Naive thymus-derived CD4-positive, alpha-beta T cell (primary cell): ENCODE results near the gene CTTNBP2. TPM values are rescaled to one million over a fixed set of nuclear protein-coding genes. Genes with fewer than 3 reads are reported as not detected.

Experiments
- ATAC-seq: fragments of 150-1000 bp; cut with Tn5 transposase; 2 replicates; pipeline ENCODE4 v1.10.0; 2021; ENCODE audit warnings: mild to moderate bottlenecking, moderate library complexity
- CTCF ChIA-PET: fragments of 350-600 bp; sonication (Branson Sonifier 250); formaldehyde crosslinking; loops from one replicate; lab custom pipeline; 2021; ENCODE audit warnings: antibody characterized with exemption; lab: Charles Lee
- POLR2A ChIA-PET: fragments of 350-600 bp; sonication (Branson Sonifier 250); formaldehyde crosslinking; loops from one replicate; lab custom pipeline; 2021; ENCODE audit warnings: antibody characterized with exemption, inconsistent platforms; lab: Charles Lee
- DNase-seq, 9 donors: peaks; one replicate each; pipeline versions ENCODE4 v3.0.0 to v3.0.0-alpha.2; 2020 to 2022; ENCODE audit warnings: mixed read lengths in 1 of 9
- H3K27ac ChIP-seq: one replicate; pipeline ENCODE4 v1.7.0; 2013; ENCODE audit warnings: mild to moderate bottlenecking, low read depth, low read length, moderate library complexity
- H3K27me3 ChIP-seq, 2 donors: one replicate each; pipeline ENCODE4 v1.7.0; 2013; ENCODE audit warnings: low read length in 2 of 2, mild to moderate bottlenecking in 2 of 2, moderate library complexity in 2 of 2; ENCODE audit not compliant: control insufficient read depth in 2 of 2, insufficient read depth in 2 of 2
- H3K36me3 ChIP-seq, 3 experiments: 1 replicate in 2 of 3; 2 replicates in 1 of 3; pipeline ENCODE4 v1.7.0; 2013; ENCODE audit warnings: low read length in 3 of 3, mild to moderate bottlenecking in 3 of 3, moderate library complexity in 1 of 3; ENCODE audit not compliant: insufficient read depth in 3 of 3, control insufficient read depth in 2 of 3
- H3K4me1 ChIP-seq, 2 donors: one replicate each; pipeline ENCODE4 v1.7.0; 2013; ENCODE audit warnings: low read length in 2 of 2, mild to moderate bottlenecking in 2 of 2, moderate library complexity in 1 of 2; ENCODE audit not compliant: control insufficient read depth in 2 of 2, insufficient read depth in 2 of 2
- H3K4me3 ChIP-seq: 2 replicates; pipeline ENCODE4 v1.7.0; 2013; ENCODE audit warnings: mild to moderate bottlenecking, low read length
- H3K9me3 ChIP-seq, 3 experiments: 1 replicate in 2 of 3; 2 replicates in 1 of 3; pipeline ENCODE4 v1.7.0; 2013; ENCODE audit warnings: low read length in 3 of 3; ENCODE audit not compliant: control insufficient read depth in 2 of 3
- H3K27ac Mint-ChIP-seq, 9 donors: one replicate each; pipeline ENCODE4 v1.8.0; 2020 to 2022; ENCODE audit warnings: mixed read lengths in 9 of 9, mild to moderate bottlenecking in 8 of 9, moderate library complexity in 5 of 9, inconsistent platforms in 2 of 9
- H3K27me3 Mint-ChIP-seq, 5 donors: one replicate each; pipeline ENCODE4 v1.8.0; 2021 to 2022; ENCODE audit warnings: mixed read lengths in 5 of 5, mild to moderate bottlenecking in 1 of 5
- H3K36me3 Mint-ChIP-seq, 5 donors: one replicate each; pipeline ENCODE4 v1.8.0; 2020 to 2022; ENCODE audit warnings: mixed read lengths in 5 of 5, mild to moderate bottlenecking in 3 of 5, inconsistent platforms in 1 of 5
- H3K4me1 Mint-ChIP-seq, 7 donors: one replicate each; pipeline ENCODE4 v1.8.0; 2020 to 2022; ENCODE audit warnings: mixed read lengths in 7 of 7, mild to moderate bottlenecking in 3 of 7, inconsistent platforms in 1 of 7
- H3K4me3 Mint-ChIP-seq, 10 donors: one replicate each; pipeline ENCODE4 v1.8.0; 2020 to 2022; ENCODE audit warnings: mild to moderate bottlenecking in 10 of 10, mixed read lengths in 10 of 10, moderate library complexity in 6 of 10, inconsistent platforms in 2 of 10
- H3K9me3 Mint-ChIP-seq, 11 donors: one replicate each; pipeline ENCODE4 v1.8.0; 2020 to 2022; ENCODE audit warnings: mixed read lengths in 11 of 11, mild to moderate bottlenecking in 4 of 11, inconsistent platforms in 1 of 11, moderate library complexity in 1 of 11
- intact Hi-C, 2 donors: fragments of 100-400 bp; cut with micrococcal nuclease; formaldehyde crosslinking; loops; one replicate each; pipeline ENCODE4 v1.15.1; 2023
- polyA plus RNA-seq, 2 donors: library from polyadenylated mRNA; unstranded; fragments of 300-500 nt; fragmentation: Illumina TruSeq; gene quantifications; one replicate each; pipeline ENCODE4 v1.2.3, GENCODE V29; 2021
- total RNA-seq, 6 experiments: library from RNA in 5 of 6; stranded (reverse) in 5 of 6; gene quantifications; 1 replicate in 5 of 6; 2 replicates in 1 of 6; pipeline ENCODE4 v1.2.3 and lab custom pipeline; 2021 to 2026

CTTNBP2 gene
- total and polyA plus RNA-seq, 7 experiments from 2014 or later = 0.16 to 0.30 (median 0.27) TPM; not detected in 4

DNA sequence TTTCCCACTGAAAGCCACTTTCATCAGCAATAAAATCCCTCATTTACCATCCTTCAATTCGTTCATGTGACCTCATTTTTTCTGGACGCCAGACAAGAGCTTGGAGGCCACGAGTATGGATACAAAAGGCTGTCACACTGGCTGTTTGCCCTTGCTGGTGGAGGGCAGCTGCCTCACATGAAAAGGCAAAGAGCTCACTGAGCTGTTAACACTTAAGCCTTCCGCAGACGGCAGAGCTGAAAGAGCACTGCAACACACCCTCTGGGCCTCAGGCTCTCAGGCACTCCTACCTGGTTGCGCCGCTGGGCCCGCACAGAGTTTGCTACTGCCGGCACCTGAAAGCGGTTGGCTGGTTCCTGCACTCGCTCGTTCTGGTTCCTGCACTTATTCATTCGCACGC, 199.9 kb downstream of the CTTNBP2 start:
- CTCF ChIA-PET = no interaction called here
- Histone ChIP-seq H3K9me3 (no peaks in the 10 kb centered on the region), H3K27me3 (no peaks in the 10 kb centered on the region), H3K4me3 (no peak overlapping the region), H3K27ac (no peak overlapping the region), H3K4me1 (no peaks in the 10 kb centered on the region), H3K36me3 (no peaks in the 10 kb centered on the region)
- H3K4me3 Mint-ChIP-seq = no peak overlapping the region
- no peaks in the 10 kb centered on the region for H3K36me3 Mint-ChIP-seq
- DNase-seq (no peak), ATAC-seq (no peak)
- intact Hi-C loops = no loop called here
- no peak overlapping the region for H3K27ac Mint-ChIP-seq
- H3K4me1 Mint-ChIP-seq = no peaks in the 10 kb centered on the region
- H3K9me3 Mint-ChIP-seq = no peaks in the 10 kb centered on the region
- POLR2A ChIA-PET = no interaction called here
- no peaks in the 10 kb centered on the region for H3K27me3 Mint-ChIP-seq

DNA sequence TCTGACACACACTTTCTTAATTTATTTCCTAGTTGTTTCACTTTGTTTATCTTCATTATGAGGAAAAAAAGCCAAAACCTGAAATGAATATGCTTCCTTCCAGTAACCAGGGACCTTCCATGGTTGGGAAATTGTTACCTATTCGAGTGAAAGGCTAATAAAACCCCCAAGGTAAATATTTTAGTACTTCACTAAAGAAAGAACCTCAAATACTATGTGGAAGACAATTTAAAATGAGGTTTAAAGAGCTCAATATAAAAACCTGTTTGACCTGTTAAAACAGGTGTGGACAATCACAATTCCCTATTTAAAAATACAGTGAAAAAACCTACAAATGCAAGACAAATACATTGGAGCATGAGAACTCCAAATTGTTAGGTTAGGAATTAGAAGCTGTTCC, 200.8 kb downstream of the CTTNBP2 start:
- Mint-ChIP-seq H3K27me3 (no peaks in the 10 kb centered on the region), H3K4me3 (no peak overlapping the region), H3K4me1 (no peaks in the 10 kb centered on the region), H3K9me3 (no peaks in the 10 kb centered on the region), H3K27ac (no peak overlapping the region), H3K36me3 (no peaks in the 10 kb centered on the region)
- intact Hi-C loops = no loop called here
- H3K4me1 ChIP-seq = no peaks in the 10 kb centered on the region
- H3K36me3 ChIP-seq = no peaks in the 10 kb centered on the region
- H3K9me3 ChIP-seq = no peaks in the 10 kb centered on the region
- ATAC-seq (no peak), DNase-seq (no peak)
- H3K4me3 ChIP-seq = no peak overlapping the region
- H3K27me3 ChIP-seq = no peaks in the 10 kb centered on the region
- ChIA-PET CTCF (interaction anchor here (0.6 kb wide), 1 partner anchor 106 kb away, joined by 3 read pairs; no protein-coding TSS in a partner anchor), POLR2A (no interaction called here)
- no peak overlapping the region for H3K27ac ChIP-seq

DNA sequence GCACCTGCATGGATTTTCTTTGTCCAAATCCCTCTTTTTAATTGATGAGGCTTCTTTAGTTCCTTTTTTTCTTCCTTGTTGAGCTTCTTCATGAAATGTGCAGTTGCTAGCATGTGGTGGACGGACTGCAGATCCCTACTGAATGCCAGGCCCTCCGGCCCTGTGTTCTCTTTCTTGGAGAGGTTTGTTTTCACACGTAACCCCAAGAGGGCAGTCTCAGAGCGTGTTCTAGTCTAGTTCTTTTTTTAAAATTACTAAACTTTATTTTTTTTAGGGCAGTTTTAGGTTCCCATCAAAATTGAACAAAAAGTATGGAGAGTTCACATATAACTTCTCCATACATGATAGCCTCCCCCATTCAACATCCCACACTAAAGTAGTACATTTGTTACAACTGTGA, 203.4 kb downstream of the CTTNBP2 start:
- no peaks in the 10 kb centered on the region for H3K27me3 ChIP-seq
- H3K9me3 ChIP-seq = no peaks in the 10 kb centered on the region
- no peak for ATAC-seq
- Mint-ChIP-seq H3K27me3 (no peaks in the 10 kb centered on the region), H3K4me1 (no peaks in the 10 kb centered on the region), H3K36me3 (no peaks in the 10 kb centered on the region), H3K9me3 (no peaks in the 10 kb centered on the region), H3K4me3 (no peak overlapping the region), H3K27ac (no peak overlapping the region)
- no peaks in the 10 kb centered on the region for H3K4me1 ChIP-seq
- ChIA-PET POLR2A (no interaction called here), CTCF (interaction anchor here (1.1 kb wide), 1 partner anchor 525 kb away, joined by 3 read pairs; no protein-coding TSS in a partner anchor)
- H3K4me3 ChIP-seq = no peak overlapping the region
- DNase-seq = no peak
- no peak overlapping the region for H3K27ac ChIP-seq
- H3K36me3 ChIP-seq = no peaks in the 10 kb centered on the region
- intact Hi-C loops = no loop called here

DNA sequence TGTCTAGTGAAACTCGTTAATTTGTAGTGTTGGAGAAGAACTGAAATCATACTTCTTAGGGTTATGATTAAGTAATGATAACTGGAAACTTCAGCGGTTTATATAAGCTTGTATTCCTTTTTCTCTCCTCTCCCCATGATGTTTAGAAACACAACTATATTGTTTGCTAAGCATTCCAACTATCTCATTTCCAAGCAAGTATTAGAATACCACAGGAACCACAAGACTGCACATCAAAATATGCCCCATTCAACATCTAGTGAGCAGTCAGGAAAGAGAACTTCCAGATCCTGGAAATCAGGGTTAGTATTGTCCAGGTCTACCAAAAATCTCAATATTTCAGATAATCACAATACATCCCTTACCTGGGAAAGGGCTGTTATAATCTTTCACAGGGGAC, 205.8 kb downstream of the CTTNBP2 start:
- Mint-ChIP-seq H3K4me3 (no peak overlapping the region), H3K36me3 (no peaks in the 10 kb centered on the region), H3K4me1 (no peaks in the 10 kb centered on the region), H3K27me3 (peaks cover 0 to 2% (median 0%) of the 10 kb centered on the region in 5 donors), H3K9me3 (peaks cover 0 to 6% (median 0%) of the 10 kb centered on the region in 11 donors), H3K27ac (no peak overlapping the region)
- no peak overlapping the region for H3K4me3 ChIP-seq
- no peak overlapping the region for H3K27ac ChIP-seq
- no peaks in the 10 kb centered on the region for H3K9me3 ChIP-seq
- no peaks in the 10 kb centered on the region for H3K27me3 ChIP-seq
- no peaks in the 10 kb centered on the region for H3K4me1 ChIP-seq
- ATAC-seq = no peak
- no peak for DNase-seq
- intact Hi-C loops = no loop called here
- POLR2A ChIA-PET = no interaction called here
- no peaks in the 10 kb centered on the region for H3K36me3 ChIP-seq
- CTCF ChIA-PET = no interaction called here

DNA sequence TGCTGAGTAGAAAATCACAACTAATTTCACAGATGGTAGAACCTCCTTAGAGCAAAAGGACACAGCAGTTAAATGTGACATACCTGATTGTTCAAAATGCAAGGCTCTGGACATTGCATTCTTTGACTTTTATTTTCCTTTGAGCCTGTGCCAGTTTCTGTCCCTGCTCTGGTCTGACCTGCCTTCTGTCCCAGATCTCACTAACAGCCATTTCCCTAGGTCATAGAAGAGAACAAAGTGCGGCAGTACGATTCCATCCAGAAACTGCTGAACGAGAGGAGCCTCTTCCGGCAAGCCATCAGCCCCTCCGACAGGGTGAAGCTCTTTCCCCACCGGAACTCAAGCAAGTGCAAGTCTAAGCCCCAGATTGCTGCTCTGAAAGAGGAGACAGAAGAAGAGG, 206.6 kb downstream of the CTTNBP2 start:
- Mint-ChIP-seq H3K27me3 (peaks cover 0 to 6% (median 0%) of the 10 kb centered on the region in 5 donors), H3K27ac (no peak overlapping the region), H3K9me3 (peaks cover 0 to 7% (median 0%) of the 10 kb centered on the region in 11 donors), H3K4me1 (no peaks in the 10 kb centered on the region), H3K4me3 (no peak overlapping the region), H3K36me3 (no peaks in the 10 kb centered on the region)
- no peak overlapping the region for H3K4me3 ChIP-seq
- intact Hi-C loops = no loop called here
- H3K4me1 ChIP-seq = no peaks in the 10 kb centered on the region
- no peak overlapping the region for H3K27ac ChIP-seq
- no peaks in the 10 kb centered on the region for H3K36me3 ChIP-seq
- H3K9me3 ChIP-seq = no peaks in the 10 kb centered on the region
- ChIA-PET CTCF (no interaction called here), POLR2A (no interaction called here)
- ATAC-seq (no peak), DNase-seq (no peak)
- H3K27me3 ChIP-seq = no peaks in the 10 kb centered on the region

DNA sequence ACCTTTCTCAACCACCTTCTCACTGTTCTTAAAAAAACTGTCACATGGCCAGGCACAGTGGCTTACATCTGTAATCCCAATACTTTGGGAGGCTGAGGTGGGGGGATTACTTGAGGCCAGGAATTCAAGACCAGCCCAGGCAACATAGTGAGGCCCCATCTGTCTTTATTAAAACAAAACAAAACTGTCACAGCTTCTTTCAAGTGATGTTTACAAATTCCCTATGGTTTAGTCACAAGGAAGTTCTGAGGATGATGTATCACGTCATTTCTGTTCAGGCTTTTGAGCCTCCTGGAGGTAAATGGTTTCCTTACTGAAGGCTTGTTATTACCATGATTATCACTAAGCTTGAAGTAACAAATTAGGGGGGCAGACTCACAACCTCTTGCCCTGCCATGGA, 207.2 kb downstream of the CTTNBP2 start:
- Histone ChIP-seq H3K27ac (no peak overlapping the region), H3K27me3 (no peaks in the 10 kb centered on the region), H3K4me1 (no peaks in the 10 kb centered on the region), H3K4me3 (no peak overlapping the region), H3K36me3 (no peaks in the 10 kb centered on the region), H3K9me3 (no peaks in the 10 kb centered on the region)
- DNase-seq (no peak), ATAC-seq (no peak)
- peaks cover 0 to 7% (median 0%) of the 10 kb centered on the region in 11 donors for H3K9me3 Mint-ChIP-seq
- peaks cover 0 to 6% (median 0%) of the 10 kb centered on the region in 5 donors for H3K27me3 Mint-ChIP-seq
- ChIA-PET CTCF (no interaction called here), POLR2A (no interaction called here)
- H3K4me1 Mint-ChIP-seq = no peaks in the 10 kb centered on the region
- intact Hi-C loops = no loop called here
- no peak overlapping the region for H3K27ac Mint-ChIP-seq
- H3K4me3 Mint-ChIP-seq = no peak overlapping the region
- no peaks in the 10 kb centered on the region for H3K36me3 Mint-ChIP-seq

DNA sequence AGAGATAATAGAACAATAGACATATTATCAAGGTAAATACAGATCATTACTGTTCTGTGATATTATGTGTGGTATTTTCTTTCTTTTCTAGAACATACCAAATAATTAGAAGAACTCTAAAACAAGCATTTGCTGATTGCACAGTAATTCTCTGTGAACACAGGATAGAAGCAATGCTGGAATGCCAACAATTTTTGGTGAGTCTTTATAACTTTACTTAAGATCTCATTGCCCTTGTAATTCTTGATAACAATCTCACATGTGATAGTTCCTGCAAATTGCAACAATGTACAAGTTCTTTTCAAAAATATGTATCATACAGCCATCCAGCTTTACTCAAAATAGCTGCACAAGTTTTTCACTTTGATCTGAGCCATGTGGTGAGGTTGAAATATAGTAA, 207.9 kb downstream of the CTTNBP2 start:
- Histone ChIP-seq H3K4me1 (no peaks in the 10 kb centered on the region), H3K27me3 (no peaks in the 10 kb centered on the region), H3K36me3 (no peaks in the 10 kb centered on the region), H3K27ac (no peak overlapping the region), H3K9me3 (no peaks in the 10 kb centered on the region), H3K4me3 (no peak overlapping the region)
- Mint-ChIP-seq H3K27me3 (peaks cover 0 to 6% (median 0%) of the 10 kb centered on the region in 5 donors), H3K4me1 (no peaks in the 10 kb centered on the region), H3K4me3 (no peak overlapping the region), H3K36me3 (no peaks in the 10 kb centered on the region), H3K9me3 (peaks cover 0 to 7% (median 0%) of the 10 kb centered on the region in 11 donors), H3K27ac (no peak overlapping the region)
- ATAC-seq = no peak
- ChIA-PET CTCF (no interaction called here), POLR2A (no interaction called here)
- no peak for DNase-seq
- intact Hi-C loops = no loop called here
